ENCODE measurements around the gene MBD6. TPM values are rescaled to one million over a fixed set of nuclear protein-coding genes. Genes with fewer than 3 reads are reported as not detected.

MBD6 gene
- total RNA-seq, 4 donors from 2014 or later = 5.5 to 20.3 (median 12.9) TPM

- Histone ChIP-seq H3K4me1 (peaks cover 18 to 21% of the 10 kb centered on the region in 2 donors), H3K27me3 (no peaks in the 10 kb centered on the region), H3K27ac (peak overlapping the region in 1 of 4 donors; percentile 4), H3K9me3 (no peaks in the 10 kb centered on the region), H3K36me3 (peaks cover 0 to 87% of the 10 kb centered on the region in 2 donors), H3K4me3 (no peak overlapping the region)
- ATAC-seq (no peak), DNase-seq (no peak)
- intact Hi-C loops (cut with DNase I; ENCODE audit: low total_unique reads) = loop anchor here (10.0 kb wide), 2 partner anchors 443 to 893 kb away; partner anchors contain the start of genes BAZ2A and NAB2
- TF ChIP-seq CTCF (IDR thresholded peaks at IDR 0.05 in 4 of 5, conservative IDR thresholded peaks at IDR 0.05 in 1 of 5) (no peak), POLR2A (IDR thresholded peaks at IDR 0.05) (no peak)
- in situ Hi-C loops (cut with MboI; ENCODE audit: low sequenced_read_pairs in 4 of 4) = no loop called here
Measured at GRCh38 chr12:57528176-57528575, 5.6 kb downstream of the MBD6 start.

- H3K9me3 ChIP-seq = no peaks in the 10 kb centered on the region
- TF ChIP-seq POLR2A (IDR thresholded peaks at IDR 0.05) (no peak), CTCF (IDR thresholded peaks at IDR 0.05 in 4 of 5, conservative IDR thresholded peaks at IDR 0.05 in 1 of 5) (no peak)
- no peak for ATAC-seq
- in situ Hi-C loops (cut with MboI; ENCODE audit: low sequenced_read_pairs in 4 of 4) (no loop called here), intact Hi-C loops (cut with DNase I; ENCODE audit: low total_unique reads) (loop anchor here (10.0 kb wide), 2 partner anchors 444 to 894 kb away; partner anchors contain the start of genes BAZ2A and NAB2)
- no peak for DNase-seq
- peaks cover 2 to 94% of the 10 kb centered on the region in 2 donors for H3K36me3 ChIP-seq
- H3K4me3 ChIP-seq = no peak overlapping the region
- H3K27ac ChIP-seq = no peak overlapping the region
- no peaks in the 10 kb centered on the region for H3K27me3 ChIP-seq
- H3K4me1 ChIP-seq = peaks cover 10 to 14% of the 10 kb centered on the region in 2 donors
Measured at GRCh38 chr12:57528831-57529555, 6.4 kb downstream of the MBD6 start.

GRCh38 chr12:57529831-57530230, 7.2 kb downstream of the MBD6 start:
- Histone ChIP-seq H3K9me3 (no peaks in the 10 kb centered on the region), H3K4me3 (no peak overlapping the region), H3K27me3 (no peaks in the 10 kb centered on the region), H3K27ac (peak overlapping the region in 1 of 4 donors; percentile 2), H3K36me3 (peaks cover 2 to 98% of the 10 kb centered on the region in 2 donors), H3K4me1 (peaks cover 2 to 6% of the 10 kb centered on the region in 2 donors)
- TF ChIP-seq POLR2A (IDR thresholded peaks at IDR 0.05) (no peak), CTCF (IDR thresholded peaks at IDR 0.05 in 4 of 5, conservative IDR thresholded peaks at IDR 0.05 in 1 of 5) (no peak)
- DNase-seq (no peak), ATAC-seq (no peak)
- intact Hi-C loops (cut with DNase I; ENCODE audit: low total_unique reads) (loop anchor here (10.0 kb wide), 2 partner anchors 445 to 895 kb away; partner anchors contain the start of genes BAZ2A and NAB2), in situ Hi-C loops (cut with MboI; ENCODE audit: low sequenced_read_pairs in 4 of 4) (no loop called here)

- Histone ChIP-seq H3K4me1 (peaks cover 0 to 4% of the 10 kb centered on the region in 2 donors), H3K27ac (no peak overlapping the region), H3K36me3 (peaks cover 2 to 98% of the 10 kb centered on the region in 2 donors), H3K9me3 (no peaks in the 10 kb centered on the region), H3K4me3 (no peak overlapping the region), H3K27me3 (no peaks in the 10 kb centered on the region)
- TF ChIP-seq CTCF (IDR thresholded peaks at IDR 0.05 in 4 of 5, conservative IDR thresholded peaks at IDR 0.05 in 1 of 5) = no peak
- no peak for TF ChIP-seq POLR2A (IDR thresholded peaks at IDR 0.05)
- intact Hi-C loops (cut with DNase I; ENCODE audit: low total_unique reads) = no loop called here
- DNase-seq = no peak
- in situ Hi-C loops (cut with MboI; ENCODE audit: low sequenced_read_pairs in 4 of 4) = no loop called here
- no peak for ATAC-seq
Measured at GRCh38 chr12:57530396-57531142, 7.9 kb downstream of the MBD6 start.
